T-helper 1 cell (primary cell): ENCODE measurements around the gene ANAPC13.

Source experiments
- DNase-seq, 5 donors: peaks; one replicate each; pipeline ENCODE4 v3.0.0-alpha.2; 2012 to 2020

Gene ANAPC13

DNA sequence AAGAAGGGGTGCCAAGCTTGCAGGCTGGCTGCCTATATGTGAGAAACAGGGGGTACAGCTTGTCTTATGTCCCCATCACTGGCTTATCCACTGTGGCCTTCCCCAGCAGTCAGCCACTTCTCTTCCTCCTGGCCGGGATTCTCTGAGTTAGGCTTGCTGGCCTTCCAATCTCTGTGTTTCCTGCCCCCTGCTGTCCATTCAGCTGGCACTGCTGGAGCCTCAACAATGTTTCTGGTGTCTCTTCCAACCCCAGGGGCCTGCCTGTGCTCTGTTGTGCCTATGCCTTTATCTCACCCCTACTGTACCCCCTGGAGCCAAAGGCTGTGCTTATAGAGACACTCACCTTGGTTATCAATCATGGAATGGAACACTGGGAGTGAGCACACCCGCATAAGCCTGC lies 36.5 kb downstream of the ANAPC13 start:
- DNase-seq = no peak

DNA sequence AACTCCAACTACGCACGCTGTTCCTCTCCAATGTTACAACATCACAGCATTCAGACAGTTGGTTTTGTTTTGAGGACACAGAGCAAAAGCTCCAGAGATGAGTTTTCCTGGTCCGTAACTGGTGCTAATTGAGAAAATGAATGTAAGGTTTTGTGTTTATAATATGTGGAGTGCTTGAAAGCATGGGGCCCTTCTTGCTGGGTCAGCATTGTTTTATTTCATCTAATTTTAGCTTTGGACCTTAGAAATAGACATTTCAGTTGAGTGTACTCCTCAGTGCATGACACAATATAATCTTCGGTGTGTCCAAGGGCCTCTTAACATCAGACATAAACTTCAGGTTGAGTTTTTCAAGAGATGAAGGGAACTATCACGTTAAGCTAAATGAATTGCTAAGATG lies 37.1 kb downstream of the ANAPC13 start:
- no peak for DNase-seq

DNA sequence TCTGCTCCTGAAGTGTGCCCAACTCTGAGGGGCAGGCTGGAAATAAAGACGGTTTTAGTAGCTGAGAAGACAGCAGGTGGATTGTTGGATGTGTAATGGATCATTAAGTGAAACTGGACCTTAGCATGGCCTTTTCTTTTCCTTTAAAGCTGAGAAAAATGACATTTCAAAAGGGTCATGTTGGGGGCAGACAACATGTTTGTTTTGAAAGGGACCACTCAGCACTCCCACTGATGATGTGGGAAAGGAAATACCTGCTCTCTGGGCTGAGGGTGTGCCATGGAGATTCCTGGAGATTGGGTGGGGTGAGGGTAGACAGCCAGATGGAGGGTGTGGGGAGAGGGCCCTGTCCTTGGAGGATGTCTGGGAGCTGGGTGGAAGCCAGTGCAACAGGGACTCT lies 38.4 kb downstream of the ANAPC13 start:
- DNase-seq = no peak

DNA sequence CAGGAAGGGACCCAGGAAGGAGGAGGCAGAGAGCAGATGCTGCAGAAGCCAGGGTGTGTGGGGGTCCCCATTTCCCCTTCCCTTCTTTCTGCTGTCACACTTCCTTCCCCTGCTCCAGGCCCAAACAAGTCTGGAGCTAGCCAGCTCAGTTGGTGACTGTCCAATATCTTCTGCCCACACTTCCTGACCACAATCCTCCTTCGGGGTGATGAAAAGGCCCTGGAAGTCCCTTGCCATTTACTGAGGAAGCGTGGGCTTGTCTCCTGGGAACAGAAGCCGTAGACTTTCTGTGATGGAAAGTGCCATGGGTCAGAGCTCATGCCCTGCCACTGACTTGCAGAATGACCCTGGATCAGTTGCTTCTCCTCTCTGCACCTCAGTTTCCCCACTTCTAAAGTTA lies 39.0 kb downstream of the ANAPC13 start:
- DNase-seq = no peak

DNA sequence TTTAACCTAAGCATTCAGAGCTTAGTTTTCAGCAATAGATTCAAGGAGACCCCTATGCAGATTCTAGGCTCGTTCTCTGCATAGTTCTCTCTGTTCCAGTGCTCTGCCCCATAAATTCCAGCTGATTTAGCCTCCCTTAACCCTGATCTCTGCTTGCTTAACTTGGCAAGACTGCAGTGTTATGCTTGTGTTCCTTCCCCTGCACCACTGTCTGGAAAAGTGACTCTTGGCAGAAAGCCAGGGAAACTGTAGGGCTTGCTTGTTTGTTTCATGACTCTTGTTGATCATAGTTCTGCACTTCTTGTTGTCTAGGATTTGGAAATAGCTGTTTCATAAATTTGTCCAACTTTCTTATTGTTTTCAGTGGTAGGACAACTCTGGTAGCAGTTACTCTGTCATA lies 40.1 kb downstream of the ANAPC13 start:
- no peak for DNase-seq

DNA sequence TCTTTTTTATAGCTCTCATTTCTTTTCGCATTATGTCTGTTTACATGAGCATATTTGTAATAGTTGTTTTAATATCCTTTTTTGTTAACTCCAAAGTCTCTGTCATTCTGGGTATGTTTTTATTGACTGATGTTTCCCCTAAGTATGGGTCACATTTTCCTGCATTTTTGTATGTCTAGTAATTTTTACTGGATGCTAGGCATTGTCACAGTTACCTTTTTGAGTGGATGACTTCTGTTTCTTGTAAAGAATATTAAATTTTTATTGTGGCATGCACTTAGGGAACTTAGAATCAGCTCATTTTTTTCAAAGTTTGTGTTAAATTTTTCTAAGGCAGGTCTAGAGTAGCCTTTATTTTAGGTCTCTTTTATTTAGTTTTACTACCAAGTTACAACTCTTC lies 40.7 kb downstream of the ANAPC13 start:
- no peak for DNase-seq

DNA sequence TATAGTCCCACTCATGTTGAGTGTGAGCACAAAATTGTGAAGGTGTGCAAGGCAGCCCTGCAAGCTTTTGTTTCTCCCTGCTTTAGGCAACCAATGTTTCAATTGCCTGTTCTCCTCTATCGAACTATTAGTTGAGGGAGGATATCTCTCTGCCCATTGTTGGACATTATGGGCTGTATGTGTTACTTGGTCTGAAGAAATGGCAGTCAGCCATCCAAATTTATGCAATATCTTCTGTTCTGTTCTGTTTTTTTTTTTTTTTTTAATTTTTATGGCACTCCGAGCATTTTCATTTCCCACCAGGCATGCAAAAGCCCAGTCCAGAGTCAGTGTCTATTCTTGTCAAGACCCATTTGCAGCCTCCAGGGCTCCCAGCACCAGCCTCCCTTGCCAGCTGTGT lies 44.0 kb downstream of the ANAPC13 start:
- DNase-seq = no peak

DNA sequence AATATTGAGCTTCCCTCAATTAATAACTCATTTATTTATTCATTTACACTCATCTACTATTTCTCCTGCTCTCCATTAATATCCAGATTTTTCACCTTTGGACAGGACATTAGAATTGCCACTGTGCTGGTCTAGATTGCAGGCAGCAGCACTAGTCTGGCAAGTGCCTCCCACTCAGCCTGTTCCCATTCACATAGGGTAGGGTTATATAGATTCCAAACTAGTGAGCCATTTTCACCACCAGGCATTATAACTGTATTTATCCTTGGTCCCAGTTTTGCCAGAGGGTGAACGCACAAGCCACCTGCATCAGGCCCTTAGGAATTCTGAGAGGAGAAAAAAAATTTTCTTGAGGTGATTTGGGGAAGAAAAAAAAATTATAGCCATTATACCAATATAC lies 44.5 kb downstream of the ANAPC13 start:
- no peak for DNase-seq

DNA sequence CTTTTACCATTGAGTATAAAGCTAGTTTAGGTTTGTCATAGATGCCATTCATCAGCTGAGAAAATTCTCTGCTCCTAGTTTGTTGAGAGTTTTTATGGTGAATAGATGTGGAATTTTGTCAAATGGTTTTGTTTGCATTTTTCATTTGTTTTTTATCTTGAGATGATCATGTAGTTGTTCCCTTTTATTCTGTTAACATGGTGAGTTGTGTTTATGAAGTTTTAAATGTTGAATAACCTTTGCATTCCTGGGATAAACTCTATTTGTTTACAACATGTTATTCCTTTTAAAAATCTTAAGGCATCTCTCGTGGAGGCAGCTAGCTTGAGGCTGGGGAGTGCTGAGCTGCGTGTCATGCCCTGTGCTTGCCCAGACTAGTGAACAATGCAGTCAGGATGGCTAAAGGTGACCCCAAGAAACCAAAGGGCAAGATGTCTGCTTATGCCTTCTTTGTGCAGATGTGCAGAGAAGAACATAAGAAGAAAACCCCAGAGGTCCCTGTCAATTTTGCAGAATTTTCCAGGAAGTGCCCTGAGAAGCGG lies 48.5 kb downstream of the ANAPC13 start:
- no peak for DNase-seq

DNA sequence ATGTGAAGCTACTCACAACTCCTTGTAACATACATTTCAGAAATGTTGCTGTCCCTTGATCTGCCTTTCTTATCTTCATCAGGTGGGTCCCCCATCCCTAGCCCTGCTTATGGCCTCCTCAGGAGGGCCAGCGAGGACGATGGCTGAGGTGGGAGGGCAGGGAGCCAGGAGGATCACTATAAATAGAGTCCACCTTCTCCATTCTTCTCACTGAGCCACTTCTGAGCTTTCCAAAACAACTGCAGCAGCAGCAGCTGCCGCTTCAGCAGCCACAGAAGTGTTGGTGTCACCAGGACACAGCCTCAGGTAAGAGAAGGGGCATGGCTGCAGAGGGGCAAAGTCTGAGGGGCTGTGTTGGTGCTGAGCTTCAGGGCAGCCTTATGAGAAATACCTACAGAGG lies 53.5 kb downstream of the ANAPC13 start:
- DNase-seq = no peak

DNA sequence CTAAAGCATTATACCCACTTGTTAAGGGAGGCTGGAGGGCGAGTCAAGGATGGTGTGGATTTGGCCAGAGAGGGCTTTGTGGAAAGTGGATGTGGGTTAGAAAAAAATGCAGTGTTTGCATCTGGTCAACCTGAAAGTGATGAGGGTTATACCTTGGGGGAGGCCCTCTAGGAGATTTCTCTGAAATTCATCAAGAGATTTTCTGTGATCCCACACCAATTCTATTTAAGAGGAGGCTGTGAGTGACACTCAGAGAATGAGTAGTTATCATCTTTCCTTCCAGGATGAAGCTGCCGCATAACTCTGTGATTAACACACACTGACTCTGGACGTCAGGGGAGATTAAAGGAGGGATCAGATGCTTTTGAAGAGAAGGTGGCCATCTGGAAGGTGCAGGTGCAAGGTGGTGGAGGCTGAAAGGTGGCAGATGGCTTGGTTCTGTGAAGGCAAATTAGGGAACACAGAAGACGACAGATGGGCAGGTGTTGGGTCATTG lies 54.8 kb downstream of the ANAPC13 start:
- DNase-seq = no peak

DNA sequence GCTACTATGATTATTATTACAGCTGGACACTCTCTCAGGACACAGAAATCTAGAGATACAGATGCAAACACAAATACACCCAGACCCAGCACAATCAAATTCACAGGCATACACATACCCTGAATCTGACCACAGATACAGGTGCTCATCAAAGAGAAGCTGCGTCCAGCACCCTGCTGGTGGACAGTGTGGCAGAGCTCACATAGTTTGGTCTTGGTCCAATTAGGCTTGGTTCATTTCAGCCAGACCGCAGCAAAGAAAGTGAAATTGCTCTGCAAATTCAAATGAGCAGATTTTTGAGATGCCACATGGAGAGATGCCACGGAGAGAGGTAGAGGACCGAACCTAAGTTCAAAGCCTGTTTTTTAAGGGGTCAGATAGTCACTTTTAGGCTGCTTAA lies 55.6 kb downstream of the ANAPC13 start:
- DNase-seq = no peak

DNA sequence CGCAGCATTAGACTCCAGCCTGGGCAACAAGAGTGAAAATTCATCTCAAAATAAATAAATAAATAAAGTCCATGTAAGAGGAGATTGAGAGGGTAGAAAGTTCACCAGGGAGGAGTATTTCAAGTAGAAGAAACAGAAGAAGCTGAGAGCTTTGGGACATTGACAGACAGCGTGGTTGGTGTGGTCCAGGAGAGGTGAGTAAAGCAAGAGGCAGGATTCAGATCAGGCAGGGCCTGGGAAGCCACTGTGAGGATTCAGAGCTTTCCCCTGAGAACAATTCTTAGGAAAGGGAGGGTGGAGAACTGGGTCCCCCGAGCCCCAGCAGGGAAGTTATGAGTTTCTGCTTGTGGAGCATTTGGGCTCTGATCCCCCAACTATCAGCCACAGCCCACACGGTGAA lies 57.4 kb downstream of the ANAPC13 start:
- no peak for DNase-seq
